K562 (cell line): ENCODE results near the gene IQCN. TPM values are rescaled to one million over a fixed set of nuclear protein-coding genes. Genes with fewer than 3 reads are reported as not detected.

Source experiments
- ATAC-seq: fragments of 200-7000 bp; cut with Tn5 transposase; 3 replicates; pipeline ENCODE4 v1.9.1; 2020; ENCODE audit warnings: moderate library complexity
- BruUV-seq: library from RNA; stranded (reverse); fragments of 400-500 nt; replicated peaks from 2 replicates; lab custom pipeline; 2021; lab: Mats Ljungman, UMichigan
- CTCF ChIA-PET: fragments of 300-600 bp; formaldehyde crosslinking; extraction: SDS; loops from one replicate; lab custom pipeline; 2021; ENCODE audit warnings: low intra/inter-chr PET ratio; lab: Yijun Ruan, JAX
- POLR2A ChIA-PET: fragments of 300-600, 350-650 bp; sonication (Branson Sonifier 250); formaldehyde crosslinking; extraction: SDS; loops from one replicate; lab custom pipeline; 2021; ENCODE audit warnings: antibody characterized with exemption, inconsistent platforms; lab: Yijun Ruan, JAX
- DNase-seq, 4 experiments: peaks; one replicate each; pipeline versions ENCODE4 v3.0.0 to v3.0.0-alpha.2; 2011 to 2018; ENCODE audit warnings: low spot score in 3 of 4, mixed read lengths in 3 of 4; ENCODE audit errors: extremely low read depth in 1 of 4
- FAIRE-seq: peaks from 2 replicates; lab custom pipeline; 2011; peaks lifted over from hg19 to GRCh38; lab: Jason Lieb, UNC
- H2AFZ ChIP-seq: 2 replicates; pipeline ENCODE4 v1.6.0; 2011; ENCODE audit warnings: low read depth, low read length, control low read depth, inconsistent platforms
- H3K27ac ChIP-seq: fragments of 200-600 bp; 3 replicates; pipeline ENCODE4 v1.8.0; 2011; ENCODE audit warnings: low read depth, mild to moderate bottlenecking, control low read depth, inconsistent platforms, low read length, moderate library complexity, mixed read lengths; ENCODE audit errors: extremely low read depth
- H3K27me3 ChIP-seq, 2 experiments: fragments of 300-600 bp in 1 of 2; 2 replicates in 1 of 2; 3 replicates in 1 of 2; pipeline versions ENCODE4 v1.6.0 to v1.8.0; 2011; ENCODE audit warnings: inconsistent platforms in 2 of 2, low read length in 2 of 2, mild to moderate bottlenecking in 1 of 2, mixed read lengths in 1 of 2, moderate library complexity in 1 of 2; ENCODE audit not compliant: control insufficient read depth in 2 of 2, insufficient read depth in 2 of 2
- H3K36me3 ChIP-seq: fragments of 300-600 bp; 3 replicates; pipeline ENCODE4 v1.8.0; 2011; ENCODE audit warnings: mild to moderate bottlenecking, low read length, inconsistent platforms; ENCODE audit not compliant: control insufficient read depth, insufficient read depth
- H3K4me1 ChIP-seq, 2 experiments: fragments of 200-600 bp in 1 of 2; replicated peaks in 1 of 2; 2 replicates in 1 of 2; 3 replicates in 1 of 2; pipeline versions ENCODE4 v1.5.1 to v1.8.0; 2011; ENCODE audit warnings: inconsistent platforms in 2 of 2, low read length in 2 of 2, mild to moderate bottlenecking in 1 of 2, mixed read lengths in 1 of 2, moderate library complexity in 1 of 2; ENCODE audit not compliant: control insufficient read depth in 2 of 2, insufficient read depth in 2 of 2
- H3K4me2 ChIP-seq: 2 replicates; pipeline ENCODE4 v1.6.1; 2011; ENCODE audit warnings: low read length, control low read depth, inconsistent platforms, mixed read lengths; ENCODE audit not compliant: insufficient read depth
- H3K4me3 ChIP-seq: fragments of 200-600 bp; sonication (generic), shearing (Covaris generic); 2 replicates; pipeline ENCODE4 v1.5.1; 2016; ENCODE audit warnings: control low read depth, inconsistent platforms
- H3K79me2 ChIP-seq: fragments of 200-600 bp; 3 replicates; pipeline ENCODE4 v1.8.0; 2011; ENCODE audit warnings: low read length, inconsistent platforms; ENCODE audit not compliant: control insufficient read depth, insufficient read depth
- H3K9ac ChIP-seq, 2 experiments: 2 replicates each; pipeline versions ENCODE4 v1.6.0 to v1.6.1; 2011; ENCODE audit warnings: low read depth in 2 of 2, low read length in 2 of 2, control low read depth in 1 of 2, inconsistent platforms in 1 of 2, mild to moderate bottlenecking in 1 of 2, mixed read lengths in 1 of 2; ENCODE audit not compliant: insufficient read depth in 1 of 2
- H3K9me1 ChIP-seq: one replicate; pipeline ENCODE4 v1.6.0; 2011; ENCODE audit warnings: inconsistent platforms, mild to moderate bottlenecking, low read length, moderate library complexity; ENCODE audit not compliant: control insufficient read depth, insufficient read depth
- H3K9me3 ChIP-seq: replicated peaks from 2 replicates; pipeline ENCODE4 v1.5.1; 2011; ENCODE audit warnings: low read depth, low read length, inconsistent platforms; ENCODE audit not compliant: control insufficient read depth, insufficient read depth
- H4K20me1 ChIP-seq: replicated peaks from 2 replicates; pipeline ENCODE4 v1.6.1; 2011; ENCODE audit warnings: low read length, inconsistent platforms, mixed read lengths; ENCODE audit not compliant: control insufficient read depth, insufficient read depth
- ADNP ChIP-seq: fragments of 200-800 bp; sonication (Bioruptor generic); IDR thresholded peaks from 2 replicates; pipeline ENCODE4 v1.6.1; 2016; ENCODE audit warnings: missing genetic modification characterization, missing compliant biosample characterization
- BCOR ChIP-seq: fragments of 450-650 bp; IDR thresholded peaks from 2 replicates; pipeline ENCODE4 v1.6.1; 2016
- RBM25 ChIP-seq: fragments of 200-400 bp; formaldehyde crosslinking; IDR thresholded peaks from 2 replicates; pipeline ENCODE4 v1.6.1; 2018; ENCODE audit warnings: low read length, low read depth, moderate library complexity; ENCODE audit not compliant: severe bottlenecking
- SLC30A9 ChIP-seq: fragments of 250-450 bp; sonication (Bioruptor Pico); IDR thresholded peaks from 2 replicates; pipeline ENCODE4 v1.8.0; 2022; ENCODE audit warnings: mild to moderate bottlenecking, moderate library complexity
- SPI1 ChIP-seq: IDR thresholded peaks from 2 replicates; pipeline ENCODE4 v1.6.1; 2011; ENCODE audit warnings: low read depth, low read length, control low read depth, borderline replicate concordance
- ZNF121 ChIP-seq: sonication (generic); formaldehyde crosslinking; conservative IDR thresholded peaks from 2 replicates; pipeline ENCODE4 v1.8.0; 2022; ENCODE audit warnings: missing genetic modification reagents
- ZNF174 ChIP-seq: fragments of 250-450 bp; sonication (Bioruptor Pico); IDR thresholded peaks from 2 replicates; pipeline ENCODE4 v1.4.0; 2020; ENCODE audit warnings: mild to moderate bottlenecking
- WGBS: fragments of 100-300 bp; shearing (Covaris generic); methylation state at CpG from one replicate; pipeline ENCODE4 v1.1.6; 2016; ENCODE audit warnings: low coverage, mixed read lengths; ENCODE audit not compliant: insufficient coverage; ENCODE audit errors: missing lambda C conversion rate; 5-methylcytosine and 5-hydroxymethylcytosine counted together
- in situ Hi-C: fragments of 300-500 bp; cut with MboI; formaldehyde crosslinking; loops from 4 replicates; pipeline ENCODE4 v1.15.0; 2018; ENCODE audit warnings: inconsistent platforms, mixed read lengths
- intact Hi-C: fragments of 100-400 bp; cut with micrococcal nuclease; formaldehyde crosslinking; loops from 2 replicates; pipeline ENCODE4 v1.14.2; 2022
- polyA plus RNA-seq, 8 experiments: library from polyadenylated mRNA; depleted of rRNA in 4 of 8; stranded (reverse) in 5 of 8; unstranded in 3 of 8; fragments of >200 nt; fragmentation: Nextera tagmentation in 2 of 8; fragmentation: Illumina TruSeq in 1 of 8; extraction: Ambion mirVana in 2 of 8; extraction: Trizol in 1 of 8; gene quantifications; 2 replicates each; pipeline versions ENCODE4 v1.2.1 to v1.2.3, GENCODE V29; 2011 to 2014; ENCODE audit warnings: inconsistent platforms in 1 of 8, missing spikeins in 1 of 8
- total RNA-seq, 7 experiments: library from RNA; depleted of rRNA in 6 of 7; stranded (reverse); fragments of >200 nt in 6 of 7; fragmentation: Illumina TruSeq in 2 of 7; extraction: Trizol in 2 of 7; gene quantifications; 2 replicates each; pipeline versions ENCODE4 v1.2.1 to v1.2.3, GENCODE V29; 2011 to 2021; ENCODE audit warnings: low replicate concordance in 1 of 7
- TF ChIP-seq, protein P1 (sequence below): fragments of 450-650 bp; IDR thresholded peaks from 2 replicates; pipeline ENCODE4 v1.6.1; 2016; ENCODE audit warnings: mild to moderate bottlenecking, moderate library complexity

The IQCN gene
- total and polyA plus RNA-seq, 9 of the 15 experiments (the other 6 are each of a cell fraction or from before 2014, with no cell fraction given) = 0.01 to 0.07 (median 0.04) TPM; not detected in 3

GRCh38 chr19:18252370-18252717, 21.9 kb downstream of the IQCN start:
- H3K4me2 ChIP-seq = no peak overlapping the region
- ATAC-seq = no peak
- no peak overlapping the region for H3K27ac ChIP-seq
- no peak overlapping the region for H3K4me3 ChIP-seq
- no peaks in the 10 kb centered on the region for H3K9me3 ChIP-seq
- peaks cover 6 to 9% of the 10 kb centered on the region in 2 experiments; a peak in 3 of 5 replicates for H3K27me3 ChIP-seq
- in situ Hi-C loops (loop anchor here (5.0 kb wide), 1 partner anchor 45 kb away; no protein-coding TSS in a partner anchor), intact Hi-C loops (loop anchor here (1.0 to 5.0 kb wide), 2 partner anchors 139 to 190 kb away; no protein-coding TSS in a partner anchor)
- no peak overlapping the region for H3K9ac ChIP-seq
- H3K79me2 ChIP-seq = no peaks in the 10 kb centered on the region
- WGBS = 15% methylated on average over 6 of the region's 7 CpGs
- H2AFZ ChIP-seq = no peak overlapping the region
- CTCF ChIA-PET = interaction anchor here (0.7 to 3.0 kb wide), 7 partner anchors 13 to 314 kb away, joined by 3 to 55 read pairs (median 6); partner anchors contain the start of gene ARRDC2
- no peaks in the 10 kb centered on the region for H4K20me1 ChIP-seq
- TF ChIP-seq ADNP (no peak), SPI1 (no peak), SLC30A9 (CRISPR knock-in tag) (no peak), RBM25 (peak; percentile 57), BCOR (0 out of 2 replicates have a peak, but pooled peaks have one; percentile 21), ZNF174 (CRISPR knock-in tag) (no peak), ZNF121 (CRISPR knock-in tag) (peak; percentile 67)
- TF ChIP-seq, protein P1, sequence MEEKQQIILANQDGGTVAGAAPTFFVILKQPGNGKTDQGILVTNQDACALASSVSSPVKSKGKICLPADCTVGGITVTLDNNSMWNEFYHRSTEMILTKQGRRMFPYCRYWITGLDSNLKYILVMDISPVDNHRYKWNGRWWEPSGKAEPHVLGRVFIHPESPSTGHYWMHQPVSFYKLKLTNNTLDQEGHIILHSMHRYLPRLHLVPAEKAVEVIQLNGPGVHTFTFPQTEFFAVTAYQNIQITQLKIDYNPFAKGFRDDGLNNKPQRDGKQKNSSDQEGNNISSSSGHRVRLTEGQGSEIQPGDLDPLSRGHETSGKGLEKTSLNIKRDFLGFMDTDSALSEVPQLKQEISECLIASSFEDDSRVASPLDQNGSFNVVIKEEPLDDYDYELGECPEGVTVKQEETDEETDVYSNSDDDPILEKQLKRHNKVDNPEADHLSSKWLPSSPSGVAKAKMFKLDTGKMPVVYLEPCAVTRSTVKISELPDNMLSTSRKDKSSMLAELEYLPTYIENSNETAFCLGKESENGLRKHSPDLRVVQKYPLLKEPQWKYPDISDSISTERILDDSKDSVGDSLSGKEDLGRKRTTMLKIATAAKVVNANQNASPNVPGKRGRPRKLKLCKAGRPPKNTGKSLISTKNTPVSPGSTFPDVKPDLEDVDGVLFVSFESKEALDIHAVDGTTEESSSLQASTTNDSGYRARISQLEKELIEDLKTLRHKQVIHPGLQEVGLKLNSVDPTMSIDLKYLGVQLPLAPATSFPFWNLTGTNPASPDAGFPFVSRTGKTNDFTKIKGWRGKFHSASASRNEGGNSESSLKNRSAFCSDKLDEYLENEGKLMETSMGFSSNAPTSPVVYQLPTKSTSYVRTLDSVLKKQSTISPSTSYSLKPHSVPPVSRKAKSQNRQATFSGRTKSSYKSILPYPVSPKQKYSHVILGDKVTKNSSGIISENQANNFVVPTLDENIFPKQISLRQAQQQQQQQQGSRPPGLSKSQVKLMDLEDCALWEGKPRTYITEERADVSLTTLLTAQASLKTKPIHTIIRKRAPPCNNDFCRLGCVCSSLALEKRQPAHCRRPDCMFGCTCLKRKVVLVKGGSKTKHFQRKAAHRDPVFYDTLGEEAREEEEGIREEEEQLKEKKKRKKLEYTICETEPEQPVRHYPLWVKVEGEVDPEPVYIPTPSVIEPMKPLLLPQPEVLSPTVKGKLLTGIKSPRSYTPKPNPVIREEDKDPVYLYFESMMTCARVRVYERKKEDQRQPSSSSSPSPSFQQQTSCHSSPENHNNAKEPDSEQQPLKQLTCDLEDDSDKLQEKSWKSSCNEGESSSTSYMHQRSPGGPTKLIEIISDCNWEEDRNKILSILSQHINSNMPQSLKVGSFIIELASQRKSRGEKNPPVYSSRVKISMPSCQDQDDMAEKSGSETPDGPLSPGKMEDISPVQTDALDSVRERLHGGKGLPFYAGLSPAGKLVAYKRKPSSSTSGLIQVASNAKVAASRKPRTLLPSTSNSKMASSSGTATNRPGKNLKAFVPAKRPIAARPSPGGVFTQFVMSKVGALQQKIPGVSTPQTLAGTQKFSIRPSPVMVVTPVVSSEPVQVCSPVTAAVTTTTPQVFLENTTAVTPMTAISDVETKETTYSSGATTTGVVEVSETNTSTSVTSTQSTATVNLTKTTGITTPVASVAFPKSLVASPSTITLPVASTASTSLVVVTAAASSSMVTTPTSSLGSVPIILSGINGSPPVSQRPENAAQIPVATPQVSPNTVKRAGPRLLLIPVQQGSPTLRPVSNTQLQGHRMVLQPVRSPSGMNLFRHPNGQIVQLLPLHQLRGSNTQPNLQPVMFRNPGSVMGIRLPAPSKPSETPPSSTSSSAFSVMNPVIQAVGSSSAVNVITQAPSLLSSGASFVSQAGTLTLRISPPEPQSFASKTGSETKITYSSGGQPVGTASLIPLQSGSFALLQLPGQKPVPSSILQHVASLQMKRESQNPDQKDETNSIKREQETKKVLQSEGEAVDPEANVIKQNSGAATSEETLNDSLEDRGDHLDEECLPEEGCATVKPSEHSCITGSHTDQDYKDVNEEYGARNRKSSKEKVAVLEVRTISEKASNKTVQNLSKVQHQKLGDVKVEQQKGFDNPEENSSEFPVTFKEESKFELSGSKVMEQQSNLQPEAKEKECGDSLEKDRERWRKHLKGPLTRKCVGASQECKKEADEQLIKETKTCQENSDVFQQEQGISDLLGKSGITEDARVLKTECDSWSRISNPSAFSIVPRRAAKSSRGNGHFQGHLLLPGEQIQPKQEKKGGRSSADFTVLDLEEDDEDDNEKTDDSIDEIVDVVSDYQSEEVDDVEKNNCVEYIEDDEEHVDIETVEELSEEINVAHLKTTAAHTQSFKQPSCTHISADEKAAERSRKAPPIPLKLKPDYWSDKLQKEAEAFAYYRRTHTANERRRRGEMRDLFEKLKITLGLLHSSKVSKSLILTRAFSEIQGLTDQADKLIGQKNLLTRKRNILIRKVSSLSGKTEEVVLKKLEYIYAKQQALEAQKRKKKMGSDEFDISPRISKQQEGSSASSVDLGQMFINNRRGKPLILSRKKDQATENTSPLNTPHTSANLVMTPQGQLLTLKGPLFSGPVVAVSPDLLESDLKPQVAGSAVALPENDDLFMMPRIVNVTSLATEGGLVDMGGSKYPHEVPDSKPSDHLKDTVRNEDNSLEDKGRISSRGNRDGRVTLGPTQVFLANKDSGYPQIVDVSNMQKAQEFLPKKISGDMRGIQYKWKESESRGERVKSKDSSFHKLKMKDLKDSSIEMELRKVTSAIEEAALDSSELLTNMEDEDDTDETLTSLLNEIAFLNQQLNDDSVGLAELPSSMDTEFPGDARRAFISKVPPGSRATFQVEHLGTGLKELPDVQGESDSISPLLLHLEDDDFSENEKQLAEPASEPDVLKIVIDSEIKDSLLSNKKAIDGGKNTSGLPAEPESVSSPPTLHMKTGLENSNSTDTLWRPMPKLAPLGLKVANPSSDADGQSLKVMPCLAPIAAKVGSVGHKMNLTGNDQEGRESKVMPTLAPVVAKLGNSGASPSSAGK = no peak
- TF ChIP-seq, all 486 proteins: peak for 3
- no peaks in the 10 kb centered on the region for H3K36me3 ChIP-seq
- no TSS peak for BruUV-seq
- peaks cover 3% of the 10 kb centered on the region for H3K9me1 ChIP-seq
- peaks cover 5 to 26% of the 10 kb centered on the region in 2 experiments; a peak in 3 of 5 replicates for H3K4me1 ChIP-seq
- POLR2A ChIA-PET = interaction anchor here (0.5 to 1.8 kb wide), 7 partner anchors 9 to 246 kb away, joined by 3 to 6 read pairs (median 3); no protein-coding TSS in a partner anchor
- DNase-seq (no peak), FAIRE-seq (no peak)
